ENCODE results near the gene KIF11. TPM values are rescaled to one million over a fixed set of nuclear protein-coding genes. Genes with fewer than 3 reads are reported as not detected.

Gene KIF11
- total and polyA plus RNA-seq, 2 of the 13 experiments (the other 11 are each of a cell fraction or from before 2014, with no cell fraction given) = 8.7 to 38.4 TPM

DNA sequence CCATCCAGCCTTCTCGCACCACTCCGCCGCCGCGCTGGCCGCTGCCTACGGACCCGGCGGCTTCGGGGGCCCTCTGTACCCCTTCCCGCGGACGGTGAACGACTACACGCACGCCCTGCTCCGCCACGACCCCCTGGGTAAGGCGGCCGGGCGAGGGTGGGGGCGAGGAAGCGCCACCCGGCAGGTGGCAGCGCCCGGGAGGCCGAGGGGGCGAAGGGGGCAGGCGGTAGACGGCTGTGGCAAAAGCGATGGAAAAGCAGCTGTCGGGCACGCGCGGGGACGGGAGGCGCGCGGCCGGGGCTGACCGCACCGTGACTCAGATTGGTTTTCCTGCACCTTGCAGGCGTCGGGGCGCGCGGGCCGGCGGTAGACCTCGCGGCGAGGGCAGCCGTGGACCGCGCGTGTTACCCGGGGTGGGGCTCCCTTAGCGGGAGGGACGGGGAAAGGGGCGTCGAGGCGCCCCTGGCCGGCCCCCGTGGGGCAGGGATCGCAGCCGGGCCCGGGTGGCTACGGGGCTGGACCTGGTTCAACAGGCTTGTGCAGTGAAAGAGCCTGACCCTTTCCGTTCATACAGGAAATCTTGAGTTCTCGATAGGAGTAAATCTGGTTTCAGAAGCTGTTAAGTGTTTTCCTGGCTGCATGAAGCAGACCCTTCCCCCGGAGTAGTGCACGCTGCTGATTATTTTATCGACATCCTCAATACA lies 97.4 kb downstream of the KIF11 start (continued):
- peak; percentile 46; the same call in 1 of the 2 replicates for TF ChIP-seq KDM5A (IDR thresholded peaks at IDR 0.05; ENCODE audit: borderline replicate concordance, low read length)
- TF ChIP-seq ZNF687 (CRISPR knock-in tag; IDR thresholded peaks at IDR 0.05) = peak; percentile 58
- TF ChIP-seq ISL2 (CRISPR knock-in tag; IDR thresholded peaks at IDR 0.05) = peak; percentile 25; the same call in 1 of the 2 replicates
- no peak for TF ChIP-seq ZNF710 (CRISPR knock-in tag; IDR thresholded peaks at IDR 0.05; ENCODE audit: borderline replicate concordance)
- peak; percentile 2 for TF ChIP-seq SKI (IDR thresholded peaks at IDR 0.05; ENCODE audit: partially characterized antibody)
- TF ChIP-seq SRSF4 (IDR thresholded peaks at IDR 0.05; ENCODE audit: low read depth, low read length, poor library complexity, severe bottlenecking) = peak; percentile 49
- TF ChIP-seq HNRNPL (IDR thresholded peaks at IDR 0.05; ENCODE audit: low read depth, low read length) = peak; percentile 21; the same call in 1 of the 2 replicates
- TF ChIP-seq HDAC1 (CRISPR knock-in tag; IDR thresholded peaks at IDR 0.05) = peak; percentile 60
- TF ChIP-seq MBNL3 (CRISPR knock-in tag; conservative IDR thresholded peaks at IDR 0.05) = no peak
- no peak for TF ChIP-seq THAP7 (CRISPR knock-in tag; IDR thresholded peaks at IDR 0.05)
- TF ChIP-seq CBX1 (IDR thresholded peaks at IDR 0.05; ENCODE audit: low read depth) = peak; percentile 12
- TF ChIP-seq HNF4A (CRISPR knock-in tag; IDR thresholded peaks at IDR 0.05) = no peak
- no peak for TF ChIP-seq TCF7 (IDR thresholded peaks at IDR 0.05; ENCODE audit: low read depth)
- 0 out of 2 replicates have a peak, but pooled peaks have one; percentile 13 for TF ChIP-seq FOXC1 (CRISPR knock-in tag; IDR thresholded peaks at IDR 0.05; ENCODE audit: borderline replicate concordance)
- peak; percentile 43; the same call in 1 of the 2 replicates for TF ChIP-seq ZNF556 (CRISPR knock-in tag; IDR thresholded peaks at IDR 0.05; ENCODE audit: borderline replicate concordance)
- TF ChIP-seq ZNF207 (IDR thresholded peaks at IDR 0.05; ENCODE audit: borderline replicate concordance) = no peak
- no peak for TF ChIP-seq ZSCAN29 (CRISPR knock-in tag; conservative IDR thresholded peaks at IDR 0.05)
- TF ChIP-seq, protein P1, sequence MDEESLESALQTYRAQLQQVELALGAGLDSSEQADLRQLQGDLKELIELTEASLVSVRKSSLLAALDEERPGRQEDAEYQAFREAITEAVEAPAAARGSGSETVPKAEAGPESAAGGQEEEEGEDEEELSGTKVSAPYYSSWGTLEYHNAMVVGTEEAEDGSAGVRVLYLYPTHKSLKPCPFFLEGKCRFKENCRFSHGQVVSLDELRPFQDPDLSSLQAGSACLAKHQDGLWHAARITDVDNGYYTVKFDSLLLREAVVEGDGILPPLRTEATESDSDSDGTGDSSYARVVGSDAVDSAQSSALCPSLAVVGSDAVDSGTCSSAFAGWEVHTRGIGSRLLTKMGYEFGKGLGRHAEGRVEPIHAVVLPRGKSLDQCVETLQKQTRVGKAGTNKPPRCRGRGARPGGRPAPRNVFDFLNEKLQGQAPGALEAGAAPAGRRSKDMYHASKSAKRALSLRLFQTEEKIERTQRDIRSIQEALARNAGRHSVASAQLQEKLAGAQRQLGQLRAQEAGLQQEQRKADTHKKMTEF (CRISPR knock-in tag; IDR thresholded peaks at IDR 0.05) = peak; percentile 48; the same call in 1 of the 2 replicates
- 0 out of 2 replicates have a peak, but pooled peaks have one; percentile 40 for TF ChIP-seq YEATS4 (CRISPR knock-in tag; IDR thresholded peaks at IDR 0.05; ENCODE audit: borderline replicate concordance)
- TF ChIP-seq ZNF343 (CRISPR knock-in tag; IDR thresholded peaks at IDR 0.05) = no peak
- TF ChIP-seq RFXAP (CRISPR knock-in tag; IDR thresholded peaks at IDR 0.05; ENCODE audit: borderline replicate concordance) = peak; percentile 35; the same call in 1 of the 2 replicates
- no peak for TF ChIP-seq TRIM24 (CRISPR knock-in tag; IDR thresholded peaks at IDR 0.05)

Measured in HepG2 (cell line).